Activated CD8-positive, alpha-beta memory T cell treated with anti-CD3 and anti-CD28 coated beads, Interleukin-2, amount 50 U/mL, for 24 hours (primary cell): ENCODE data around the gene IQCE.
A peak's percentile ranks its signal among the peaks of the same experiment; 100 is the strongest.
"Not testable (repeated sequence)": the region's sequence is repeated elsewhere in the genome, so short reads cannot be mapped to it uniquely, and the experiment has no call there.

ENCODE experiments used
- DNase-seq: peaks from one replicate; pipeline ENCODE4 v3.0.0-alpha.2; 2020; ENCODE audit errors: extremely low read depth

Gene IQCE

GRCh38 chr7:2554661-2555111, 4.1 kb upstream of the IQCE start:
- no peak for DNase-seq

GRCh38 chr7:2555121-2556052, 3.4 kb upstream of the IQCE start, which contains the start of gene BRAT1:
BRAT1 (minus strand) TSS chr7:2555524; CDS start chr7:2554431, 1,093 bp downstream.
- DNase-seq = peak; percentile 87

GRCh38 chr7:2559283-2559950, 638 bp downstream of the IQCE start:
- DNase-seq = no peak

DNA sequence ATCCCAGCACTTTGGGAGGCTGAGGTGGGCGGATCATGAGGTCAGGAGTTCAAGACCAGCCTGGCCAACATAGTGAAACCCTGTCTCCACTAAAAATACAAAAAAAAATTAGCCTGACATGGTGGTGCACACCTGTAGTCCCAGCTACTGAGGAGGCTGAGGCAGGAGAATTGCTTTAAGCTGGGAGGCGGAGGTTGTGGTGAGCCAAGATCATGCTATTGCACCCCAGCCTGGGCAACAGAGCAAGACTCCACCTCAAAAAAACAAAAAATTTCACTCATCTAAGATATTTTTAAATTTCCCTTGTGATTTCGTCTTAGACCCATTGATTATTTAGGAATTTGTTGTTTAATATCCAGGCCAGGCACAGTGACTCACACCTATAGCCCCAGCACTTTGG, 5.2 kb downstream of the IQCE start:
- not testable (repeated sequence) for DNase-seq

DNA sequence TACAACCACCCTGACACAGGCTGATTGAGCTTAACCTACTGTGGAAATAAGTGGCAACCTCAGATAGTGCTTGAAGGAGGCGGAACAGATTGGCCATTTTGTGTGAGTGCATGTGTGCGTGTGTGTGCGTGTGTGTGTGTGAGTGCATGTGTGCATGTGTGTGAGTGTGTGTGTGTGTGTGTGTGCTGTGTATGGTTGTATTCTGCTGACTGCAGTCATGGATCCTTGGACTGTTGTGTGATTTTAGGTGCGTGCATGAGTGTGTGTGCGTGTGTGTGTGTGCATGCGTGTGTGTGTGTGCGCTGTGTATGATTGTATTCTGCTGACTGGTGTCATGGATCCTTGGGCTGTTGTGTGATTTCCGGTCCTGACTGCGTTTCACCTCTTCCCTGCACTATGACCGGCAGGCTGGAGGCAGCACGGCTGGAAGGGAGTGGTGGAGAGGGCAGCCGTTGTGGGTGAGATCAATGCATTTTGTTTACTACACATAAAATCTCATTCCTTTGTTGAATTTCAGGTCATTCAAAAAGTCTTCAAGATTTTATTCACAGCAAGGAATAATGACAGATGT, 6.3 kb downstream of the IQCE start:
- DNase-seq = no peak

- DNase-seq = no peak
Observed at GRCh38 chr7:2566348-2566889, 7.6 kb downstream of the IQCE start.

- no peak for DNase-seq
Observed at GRCh38 chr7:2566890-2567678, 8.3 kb downstream of the IQCE start.

GRCh38 chr7:2567679-2568278, 9.0 kb downstream of the IQCE start:
- DNase-seq = no peak

- DNase-seq = no peak
Observed at GRCh38 chr7:2568521-2569223, 9.9 kb downstream of the IQCE start.

DNA sequence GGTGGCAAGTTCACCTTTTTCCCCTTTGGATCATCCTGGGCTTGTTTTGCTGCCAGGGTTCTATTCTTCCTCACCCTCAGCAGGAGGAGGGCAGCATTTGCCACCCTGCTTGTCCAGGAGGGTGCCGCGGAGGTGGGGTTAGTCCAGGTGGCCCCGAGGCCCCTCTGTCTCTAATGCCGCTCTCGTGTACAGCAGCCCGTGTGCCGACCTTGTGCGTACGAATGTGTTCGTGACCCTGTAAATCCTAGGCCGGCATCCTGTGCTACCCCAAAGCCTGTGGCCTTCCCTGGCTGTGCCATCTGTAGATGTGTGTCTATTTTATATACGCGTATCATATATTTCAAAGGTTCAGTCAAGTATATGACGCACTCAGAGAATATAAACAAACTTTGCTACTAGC, 10.6 kb downstream of the IQCE start:
- DNase-seq = no peak

DNA sequence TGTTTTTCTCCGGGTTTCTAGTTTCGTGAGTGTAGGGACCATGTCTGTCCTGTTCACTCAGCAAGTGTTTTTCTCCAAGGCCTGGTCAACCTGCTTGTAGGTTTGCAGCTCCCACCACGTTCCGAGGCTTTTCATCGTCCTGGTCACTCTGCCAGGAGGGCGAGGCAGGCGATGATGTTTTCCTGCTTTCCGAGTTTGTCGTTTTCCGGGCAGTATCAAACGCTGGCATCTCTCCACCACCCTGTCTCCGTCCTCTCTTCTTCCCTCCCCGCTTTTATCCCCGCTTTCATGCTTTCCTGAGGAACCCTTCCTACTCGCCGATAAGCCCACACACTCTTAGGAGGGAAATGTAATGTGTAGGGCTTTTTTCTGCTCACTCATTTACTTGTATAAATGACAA, 11.2 kb downstream of the IQCE start:
- DNase-seq = no peak

DNA sequence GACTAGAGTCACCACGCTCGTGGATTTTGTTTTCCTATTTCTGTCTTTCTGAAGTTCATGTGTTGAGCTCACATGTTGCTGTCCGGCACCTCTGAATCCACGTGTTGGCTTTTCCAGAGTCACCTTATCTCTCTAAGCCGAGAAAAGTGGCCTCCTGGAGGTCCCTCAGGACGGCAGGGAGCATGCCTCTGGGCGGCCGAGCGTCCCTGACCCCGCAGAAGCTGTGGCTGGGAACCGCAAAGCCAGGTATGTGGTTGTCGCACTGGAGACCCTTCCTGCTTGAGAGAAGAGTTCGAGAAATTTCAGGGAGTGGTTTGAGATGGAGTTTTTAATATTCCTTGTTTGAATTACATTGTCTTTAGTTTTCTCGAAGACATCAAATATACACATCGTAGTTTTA, 12.6 kb downstream of the IQCE start:
- no peak for DNase-seq

GRCh38 chr7:2572101-2572842, 13.5 kb downstream of the IQCE start:
- no peak for DNase-seq

DNA sequence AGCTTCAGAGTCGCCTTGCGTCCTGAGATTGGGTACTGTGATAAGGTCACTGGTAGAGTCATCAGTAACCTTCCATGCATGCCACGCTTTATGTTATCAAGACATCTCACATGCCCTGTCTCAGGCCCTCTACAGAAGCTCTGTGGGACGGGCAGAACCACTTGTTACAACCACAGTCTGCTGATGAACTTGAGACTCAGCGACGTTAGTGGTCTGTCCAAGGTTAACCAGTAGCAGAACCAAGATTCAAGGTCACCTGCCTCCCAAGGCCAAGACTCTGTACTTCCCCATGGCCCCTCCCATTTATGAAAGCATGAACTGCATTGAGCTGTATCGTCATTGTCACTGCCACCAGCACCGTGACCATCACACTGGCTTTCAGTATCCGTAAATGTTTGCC, 15.0 kb downstream of the IQCE start:
- DNase-seq = no peak

- no peak for DNase-seq
Observed at GRCh38 chr7:2575046-2575732, 16.4 kb downstream of the IQCE start.

DNA sequence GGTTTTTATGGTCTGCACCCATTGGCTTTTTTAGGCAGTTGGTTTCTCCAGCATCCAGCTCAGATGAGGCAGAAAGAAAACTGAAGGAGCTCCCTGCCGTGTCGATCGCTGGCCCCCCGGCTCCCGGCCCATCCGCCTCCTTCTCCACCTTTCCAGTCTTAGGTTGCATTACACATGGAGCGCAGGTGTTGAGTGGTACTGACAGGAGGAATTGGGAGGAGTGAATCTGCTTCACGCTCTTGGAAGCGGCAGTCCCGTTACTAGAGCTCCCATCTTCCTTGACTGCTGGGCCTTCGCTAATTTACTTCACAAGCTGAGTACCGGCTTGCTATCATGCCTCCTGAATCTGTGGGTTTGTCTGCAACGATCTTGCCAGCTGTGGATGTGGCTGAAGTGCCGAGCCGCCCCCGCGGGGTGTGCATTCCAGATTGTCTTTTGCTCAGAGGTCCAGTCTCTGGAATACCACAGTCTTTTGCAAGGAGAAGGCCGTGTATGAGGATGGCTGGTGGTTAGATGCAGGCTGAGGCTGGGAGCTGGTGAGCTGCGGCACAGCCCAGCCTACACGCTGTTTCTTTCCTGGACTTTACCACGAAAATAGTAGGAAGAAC, 17.1 kb downstream of the IQCE start:
- DNase-seq = no peak

- DNase-seq = no peak
Observed at GRCh38 chr7:2576742-2577491, 18.1 kb downstream of the IQCE start.
